ENCODE data around the gene PAK1.

GRCh38 chr11:77308838-77309237, 165.1 kb downstream of the PAK1 start:
- TF ChIP-seq, protein P1, sequence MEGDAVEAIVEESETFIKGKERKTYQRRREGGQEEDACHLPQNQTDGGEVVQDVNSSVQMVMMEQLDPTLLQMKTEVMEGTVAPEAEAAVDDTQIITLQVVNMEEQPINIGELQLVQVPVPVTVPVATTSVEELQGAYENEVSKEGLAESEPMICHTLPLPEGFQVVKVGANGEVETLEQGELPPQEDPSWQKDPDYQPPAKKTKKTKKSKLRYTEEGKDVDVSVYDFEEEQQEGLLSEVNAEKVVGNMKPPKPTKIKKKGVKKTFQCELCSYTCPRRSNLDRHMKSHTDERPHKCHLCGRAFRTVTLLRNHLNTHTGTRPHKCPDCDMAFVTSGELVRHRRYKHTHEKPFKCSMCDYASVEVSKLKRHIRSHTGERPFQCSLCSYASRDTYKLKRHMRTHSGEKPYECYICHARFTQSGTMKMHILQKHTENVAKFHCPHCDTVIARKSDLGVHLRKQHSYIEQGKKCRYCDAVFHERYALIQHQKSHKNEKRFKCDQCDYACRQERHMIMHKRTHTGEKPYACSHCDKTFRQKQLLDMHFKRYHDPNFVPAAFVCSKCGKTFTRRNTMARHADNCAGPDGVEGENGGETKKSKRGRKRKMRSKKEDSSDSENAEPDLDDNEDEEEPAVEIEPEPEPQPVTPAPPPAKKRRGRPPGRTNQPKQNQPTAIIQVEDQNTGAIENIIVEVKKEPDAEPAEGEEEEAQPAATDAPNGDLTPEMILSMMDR (conservative IDR thresholded peaks at IDR 0.05; ENCODE audit: low read depth, low read length): no peak
- no peak for TF ChIP-seq EZH2 (IDR thresholded peaks at IDR 0.05; ENCODE audit: low read length, unreplicated experiment)
